Measurements from ENCODE around the gene PILRA.
"Not testable (repeated sequence)": the region's sequence is repeated elsewhere in the genome, so short reads cannot be mapped to it uniquely, and the experiment has no call there.

Gene PILRA

DNA sequence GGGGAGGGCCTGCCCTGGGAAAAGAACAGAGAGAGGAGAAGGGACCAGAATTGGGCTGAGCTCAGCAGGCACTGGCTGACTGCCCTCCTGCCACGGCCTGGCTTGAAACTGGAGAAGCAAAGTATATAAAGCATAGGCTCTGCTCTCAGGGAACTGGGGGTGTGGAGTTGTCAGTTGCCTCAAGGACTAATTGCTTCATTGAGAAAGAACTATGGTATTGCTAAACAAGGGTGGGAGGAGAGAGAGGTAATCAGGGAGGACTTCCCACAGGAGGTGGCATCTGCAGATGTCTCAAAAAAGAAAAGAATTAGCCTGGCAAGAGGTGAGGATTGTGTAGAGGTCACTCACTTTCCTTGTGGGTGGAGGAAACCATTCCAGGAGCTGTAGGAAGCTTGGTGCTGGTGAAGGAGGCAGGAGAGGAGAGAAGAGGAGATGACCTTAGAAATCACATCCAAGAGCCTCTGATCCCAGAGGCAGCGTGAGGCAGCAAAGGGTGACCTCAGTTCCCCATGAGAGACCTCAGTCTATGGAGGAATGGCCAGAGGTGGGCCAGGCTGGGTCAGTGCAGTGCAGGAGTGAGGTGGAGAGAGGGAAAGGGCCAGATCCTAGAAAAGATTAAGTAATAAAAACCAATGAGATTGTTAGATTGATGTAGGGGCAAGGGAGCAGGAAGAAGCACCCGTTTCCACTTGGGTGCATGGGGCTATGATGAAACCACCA is 13.0 kb upstream of the PILRA start:
- in situ Hi-C loops (cut with HindIII; ENCODE audit: low sequenced_read_pairs): no loop called here
- TF ChIP-seq, protein P1, sequence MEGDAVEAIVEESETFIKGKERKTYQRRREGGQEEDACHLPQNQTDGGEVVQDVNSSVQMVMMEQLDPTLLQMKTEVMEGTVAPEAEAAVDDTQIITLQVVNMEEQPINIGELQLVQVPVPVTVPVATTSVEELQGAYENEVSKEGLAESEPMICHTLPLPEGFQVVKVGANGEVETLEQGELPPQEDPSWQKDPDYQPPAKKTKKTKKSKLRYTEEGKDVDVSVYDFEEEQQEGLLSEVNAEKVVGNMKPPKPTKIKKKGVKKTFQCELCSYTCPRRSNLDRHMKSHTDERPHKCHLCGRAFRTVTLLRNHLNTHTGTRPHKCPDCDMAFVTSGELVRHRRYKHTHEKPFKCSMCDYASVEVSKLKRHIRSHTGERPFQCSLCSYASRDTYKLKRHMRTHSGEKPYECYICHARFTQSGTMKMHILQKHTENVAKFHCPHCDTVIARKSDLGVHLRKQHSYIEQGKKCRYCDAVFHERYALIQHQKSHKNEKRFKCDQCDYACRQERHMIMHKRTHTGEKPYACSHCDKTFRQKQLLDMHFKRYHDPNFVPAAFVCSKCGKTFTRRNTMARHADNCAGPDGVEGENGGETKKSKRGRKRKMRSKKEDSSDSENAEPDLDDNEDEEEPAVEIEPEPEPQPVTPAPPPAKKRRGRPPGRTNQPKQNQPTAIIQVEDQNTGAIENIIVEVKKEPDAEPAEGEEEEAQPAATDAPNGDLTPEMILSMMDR (IDR thresholded peaks at IDR 0.05; ENCODE audit: low read depth, low read length): no peak

DNA sequence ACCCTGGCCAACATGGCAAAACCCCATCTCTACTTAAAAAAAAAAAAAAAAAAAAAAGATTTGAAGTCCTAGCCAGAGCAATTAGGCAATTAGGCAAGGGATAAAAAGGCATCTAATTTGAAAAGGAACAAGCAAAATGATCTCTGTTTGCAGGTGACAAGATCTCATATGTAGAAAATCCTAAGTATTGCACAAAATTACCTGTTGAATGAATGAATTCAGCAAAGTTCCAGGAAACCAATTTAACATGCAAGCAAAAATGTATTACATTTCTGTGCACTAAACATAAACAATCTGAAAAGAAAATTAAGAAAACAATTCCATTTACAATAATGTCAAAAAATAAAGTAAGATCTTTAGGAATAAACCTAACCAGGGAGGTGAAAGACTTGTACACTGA is 10.2 kb upstream of the PILRA start:
- TF ChIP-seq, protein P1 (IDR thresholded peaks at IDR 0.05; ENCODE audit: low read depth, low read length): no peak
- DNase-seq (ENCODE audit: low read depth, low spot score): no peak
- in situ Hi-C loops (cut with HindIII; ENCODE audit: low sequenced_read_pairs): no loop called here
- no peak overlapping the region for H3K4me3 ChIP-seq (ENCODE audit: low read depth, low read length)

More for the DNA sequence above, 13.0 kb upstream of the PILRA start:
- H3K4me3 ChIP-seq (ENCODE audit: low read depth, low read length): no peak overlapping the region
- DNase-seq (ENCODE audit: low read depth, low spot score): no peak

DNA sequence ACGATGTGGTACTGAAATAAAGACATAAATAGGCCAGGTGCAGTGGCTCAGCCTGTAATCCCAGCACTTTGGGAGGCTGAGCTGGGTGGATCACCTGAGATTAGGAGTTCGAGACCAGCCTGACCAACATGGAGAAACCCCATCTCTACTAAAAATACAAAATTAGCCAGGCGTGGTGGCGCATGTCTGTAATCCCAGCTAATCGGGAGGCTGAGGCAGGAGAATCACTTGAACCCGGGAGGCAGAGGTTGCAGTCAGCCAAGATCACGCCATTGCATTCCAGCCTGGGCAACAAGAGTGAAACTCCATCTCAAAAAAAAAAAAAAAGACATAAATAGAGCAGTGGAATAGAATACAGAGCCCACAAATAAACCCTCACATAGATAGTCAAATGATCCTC is 9.5 kb upstream of the PILRA start:
- DNase-seq (ENCODE audit: low read depth, low spot score); in situ Hi-C loops (cut with HindIII; ENCODE audit: low sequenced_read_pairs): not testable (repeated sequence)

DNA sequence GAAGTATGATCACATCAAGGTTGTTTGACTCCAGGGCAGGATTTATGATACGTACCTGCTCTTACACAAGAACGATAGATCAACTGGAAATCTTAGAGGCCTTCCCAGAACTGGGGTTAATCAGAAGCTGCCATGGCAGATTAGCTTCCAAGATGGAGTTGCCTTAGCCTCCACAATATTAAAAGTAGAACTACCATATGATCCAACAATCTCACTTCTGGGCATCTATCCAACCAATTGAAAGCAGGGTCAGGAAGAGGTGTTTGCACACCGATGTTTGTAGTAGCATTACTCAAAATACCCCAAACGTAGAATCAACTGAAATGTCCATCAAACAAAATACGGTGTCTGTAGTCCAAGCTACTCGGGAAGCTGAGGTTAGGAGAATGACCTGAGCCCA is 8.8 kb upstream of the PILRA start:
- DNase-seq (ENCODE audit: low read depth, low spot score): no peak
- TF ChIP-seq, protein P1 (IDR thresholded peaks at IDR 0.05; ENCODE audit: low read depth, low read length): no peak
- H3K4me3 ChIP-seq (ENCODE audit: low read depth, low read length): no peak overlapping the region
- in situ Hi-C loops (cut with HindIII; ENCODE audit: low sequenced_read_pairs): no loop called here

More for the DNA sequence above, 9.5 kb upstream of the PILRA start:
- H3K4me3 ChIP-seq (ENCODE audit: low read depth, low read length): not testable (repeated sequence)

DNA sequence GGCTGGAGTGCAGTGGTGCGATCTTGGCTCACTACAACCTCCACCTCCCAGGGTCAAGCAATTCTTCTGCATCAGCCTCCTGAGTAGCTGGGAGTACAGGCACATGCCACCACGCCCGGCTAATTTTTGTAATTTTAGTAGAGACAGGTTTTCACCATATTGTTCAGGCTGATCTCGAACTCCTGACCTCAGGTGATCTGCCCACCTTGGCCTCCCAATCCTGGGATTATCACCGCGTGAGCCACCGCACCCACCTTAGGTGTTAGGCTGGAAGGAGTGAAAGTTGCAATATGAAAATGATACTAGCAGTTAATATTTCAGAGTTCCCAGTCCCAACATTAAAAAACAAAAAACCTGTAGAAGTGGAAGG is 7.3 kb upstream of the PILRA start:
- in situ Hi-C loops (cut with HindIII; ENCODE audit: low sequenced_read_pairs); H3K4me3 ChIP-seq (ENCODE audit: low read depth, low read length); DNase-seq (ENCODE audit: low read depth, low spot score): not testable (repeated sequence)

DNA sequence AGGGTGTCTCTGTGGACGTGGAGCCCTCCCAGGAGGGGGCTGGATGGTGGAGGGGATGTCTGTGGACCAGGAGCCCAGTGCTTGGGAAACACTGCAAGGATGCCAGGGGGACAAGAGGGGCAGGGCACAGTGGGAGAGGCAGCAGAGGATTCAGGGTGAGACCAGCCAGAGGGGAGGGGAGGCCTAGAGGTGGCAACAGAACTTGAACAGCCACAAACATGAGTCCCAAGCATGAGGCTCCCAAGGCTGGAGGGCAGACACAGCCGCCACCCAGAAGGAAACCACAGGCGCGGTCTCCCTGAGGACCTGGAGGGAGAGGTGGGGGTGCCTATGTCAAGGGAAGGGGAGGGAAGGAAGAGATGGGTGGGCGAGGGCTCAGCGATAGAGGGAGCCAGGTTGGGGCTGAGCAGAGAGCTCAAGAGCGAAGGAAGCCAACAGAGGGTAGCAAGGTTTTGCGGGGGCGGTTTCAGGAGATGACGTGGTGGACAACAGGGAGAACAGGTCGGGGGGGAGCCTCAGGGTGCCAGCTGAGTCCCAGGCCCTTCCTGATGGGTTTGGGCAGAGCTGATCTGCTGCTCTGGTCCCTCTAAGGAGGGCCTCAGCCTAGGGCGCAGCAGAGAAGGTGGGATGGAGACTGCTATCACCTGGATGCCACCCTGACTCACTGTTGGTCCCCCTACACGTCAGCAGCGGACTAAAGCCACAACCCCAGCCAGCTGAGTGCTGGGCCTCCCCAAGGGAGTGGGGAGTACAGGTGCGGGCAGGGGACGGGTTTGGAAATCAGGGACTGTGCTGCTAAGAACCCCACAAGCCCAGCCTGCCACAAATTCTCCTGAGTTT is 6.7 kb upstream of the PILRA start:
- H3K4me3 ChIP-seq (ENCODE audit: low read depth, low read length): no peak overlapping the region
- in situ Hi-C loops (cut with HindIII; ENCODE audit: low sequenced_read_pairs): no loop called here
- no peak for DNase-seq (ENCODE audit: low read depth, low spot score)
- TF ChIP-seq, protein P1 (IDR thresholded peaks at IDR 0.05; ENCODE audit: low read depth, low read length): no peak

DNA sequence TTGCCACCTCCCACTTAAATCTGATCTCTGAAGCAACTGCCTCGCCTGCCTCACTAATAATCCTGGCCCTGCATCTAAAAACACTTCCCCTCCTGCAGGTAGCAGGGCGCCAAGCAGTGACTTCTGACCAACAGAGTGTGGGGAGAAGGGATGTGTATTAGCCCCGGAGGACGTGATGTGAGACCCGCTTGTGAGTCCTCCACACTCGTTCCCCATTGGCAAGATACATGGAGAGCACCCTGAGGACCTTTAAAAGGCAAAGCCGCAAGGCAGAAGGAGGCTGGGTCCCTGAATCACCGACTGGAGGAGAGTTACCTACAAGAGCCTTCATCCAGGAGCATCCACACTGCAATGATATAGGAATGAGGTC is 6.1 kb upstream of the PILRA start:
- no peak overlapping the region for H3K4me3 ChIP-seq (ENCODE audit: low read depth, low read length)
- no peak for DNase-seq (ENCODE audit: low read depth, low spot score)
- in situ Hi-C loops (cut with HindIII; ENCODE audit: low sequenced_read_pairs): no loop called here
- TF ChIP-seq, protein P1 (IDR thresholded peaks at IDR 0.05; ENCODE audit: low read depth, low read length): no peak
